Measurements from ENCODE around the gene GOLGA2.

Gene GOLGA2

DNA sequence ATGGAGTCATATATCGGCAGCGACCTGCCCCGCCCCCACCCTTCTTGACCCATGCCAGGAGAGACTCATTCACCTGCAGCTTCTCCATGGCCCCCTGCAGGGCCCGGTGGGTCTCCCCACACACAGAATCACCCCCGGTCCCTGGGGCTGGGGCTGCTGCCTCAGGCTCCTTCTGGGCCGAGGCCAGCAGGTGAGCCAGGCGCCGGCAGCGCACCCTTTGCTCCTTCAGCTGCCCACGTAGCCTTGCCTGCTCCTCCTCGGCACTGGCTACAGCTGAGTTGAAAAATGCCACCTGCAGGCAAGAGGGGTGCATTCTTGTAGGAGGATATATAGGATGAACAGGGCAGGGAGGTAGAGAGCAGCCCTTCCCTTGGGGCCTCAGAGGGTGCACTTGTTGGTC is 17.9 kb downstream of the GOLGA2 start:
- no peaks in the 10 kb centered on the region for H3K4me1 ChIP-seq (ENCODE audit: control insufficient read depth in 2 of 2, insufficient read depth in 2 of 2, low read length in 2 of 2)
- peaks cover 50 to 58% of the 10 kb centered on the region in 2 donors for H3K36me3 ChIP-seq (ENCODE audit: control insufficient read depth in 2 of 2, insufficient read depth in 2 of 2, low read length in 2 of 2)
- H3K4me3 ChIP-seq (ENCODE audit: low read length in 2 of 2): no peak overlapping the region
- H3K9ac ChIP-seq (ENCODE audit: low read depth in 1 of 2, low read length in 2 of 2): no peak overlapping the region
- H3K9me3 ChIP-seq (ENCODE audit: control insufficient read depth in 2 of 2, low read length in 2 of 2): no peaks in the 10 kb centered on the region
- no peak overlapping the region for H3K27ac ChIP-seq (ENCODE audit: low read depth in 2 of 2, low read length in 2 of 2)
- no peaks in the 10 kb centered on the region for H3K27me3 ChIP-seq (ENCODE audit: control insufficient read depth in 2 of 2, insufficient read depth in 2 of 2, low read length in 2 of 2)

DNA sequence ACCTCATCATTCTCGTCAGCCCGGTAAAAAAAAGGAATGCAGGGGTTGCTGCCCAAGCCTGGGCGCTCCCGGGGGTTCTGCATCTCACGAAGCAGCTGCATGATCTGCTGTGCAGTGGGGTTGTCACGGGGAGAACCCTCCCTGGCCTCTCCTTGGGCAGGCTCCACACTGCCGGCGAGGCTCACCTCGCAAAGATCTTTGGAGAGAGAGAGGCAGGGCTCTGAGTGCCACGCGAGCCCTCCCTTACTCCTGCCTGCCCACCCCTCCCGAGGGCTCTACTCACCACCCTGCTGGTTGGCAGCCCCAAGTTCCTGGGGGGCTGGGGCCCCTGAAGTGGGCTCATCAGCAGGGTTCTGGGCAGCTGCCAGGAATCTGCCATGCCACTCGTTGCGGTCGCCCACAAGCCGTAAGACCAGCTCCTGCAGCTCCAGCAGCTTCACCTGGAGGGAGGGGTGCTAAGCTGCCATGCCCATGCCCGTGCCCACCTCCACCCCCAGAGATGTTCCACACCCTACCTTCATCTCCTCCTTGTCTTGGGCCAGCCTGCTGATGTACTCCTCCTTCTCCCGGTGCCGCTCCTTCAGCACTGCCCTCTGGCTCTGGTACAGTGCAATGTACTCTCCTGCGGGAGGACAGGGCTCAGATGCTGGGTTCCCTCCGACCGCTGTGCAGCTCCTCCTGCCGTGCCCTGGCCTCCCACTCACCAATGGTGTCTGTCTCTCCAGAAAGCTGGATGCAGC is 18.6 kb downstream of the GOLGA2 start:
- peaks cover 44 to 52% of the 10 kb centered on the region in 2 donors for H3K36me3 ChIP-seq (ENCODE audit: control insufficient read depth in 2 of 2, insufficient read depth in 2 of 2, low read length in 2 of 2)
- no peaks in the 10 kb centered on the region for H3K4me1 ChIP-seq (ENCODE audit: control insufficient read depth in 2 of 2, insufficient read depth in 2 of 2, low read length in 2 of 2)
- no peaks in the 10 kb centered on the region for H3K27me3 ChIP-seq (ENCODE audit: control insufficient read depth in 2 of 2, insufficient read depth in 2 of 2, low read length in 2 of 2)
- H3K4me3 ChIP-seq (ENCODE audit: low read length in 2 of 2): no peak overlapping the region
- no peaks in the 10 kb centered on the region for H3K9me3 ChIP-seq (ENCODE audit: control insufficient read depth in 2 of 2, low read length in 2 of 2)
- no peak overlapping the region for H3K9ac ChIP-seq (ENCODE audit: low read depth in 1 of 2, low read length in 2 of 2)
- H3K27ac ChIP-seq (ENCODE audit: low read depth in 2 of 2, low read length in 2 of 2): no peak overlapping the region

DNA sequence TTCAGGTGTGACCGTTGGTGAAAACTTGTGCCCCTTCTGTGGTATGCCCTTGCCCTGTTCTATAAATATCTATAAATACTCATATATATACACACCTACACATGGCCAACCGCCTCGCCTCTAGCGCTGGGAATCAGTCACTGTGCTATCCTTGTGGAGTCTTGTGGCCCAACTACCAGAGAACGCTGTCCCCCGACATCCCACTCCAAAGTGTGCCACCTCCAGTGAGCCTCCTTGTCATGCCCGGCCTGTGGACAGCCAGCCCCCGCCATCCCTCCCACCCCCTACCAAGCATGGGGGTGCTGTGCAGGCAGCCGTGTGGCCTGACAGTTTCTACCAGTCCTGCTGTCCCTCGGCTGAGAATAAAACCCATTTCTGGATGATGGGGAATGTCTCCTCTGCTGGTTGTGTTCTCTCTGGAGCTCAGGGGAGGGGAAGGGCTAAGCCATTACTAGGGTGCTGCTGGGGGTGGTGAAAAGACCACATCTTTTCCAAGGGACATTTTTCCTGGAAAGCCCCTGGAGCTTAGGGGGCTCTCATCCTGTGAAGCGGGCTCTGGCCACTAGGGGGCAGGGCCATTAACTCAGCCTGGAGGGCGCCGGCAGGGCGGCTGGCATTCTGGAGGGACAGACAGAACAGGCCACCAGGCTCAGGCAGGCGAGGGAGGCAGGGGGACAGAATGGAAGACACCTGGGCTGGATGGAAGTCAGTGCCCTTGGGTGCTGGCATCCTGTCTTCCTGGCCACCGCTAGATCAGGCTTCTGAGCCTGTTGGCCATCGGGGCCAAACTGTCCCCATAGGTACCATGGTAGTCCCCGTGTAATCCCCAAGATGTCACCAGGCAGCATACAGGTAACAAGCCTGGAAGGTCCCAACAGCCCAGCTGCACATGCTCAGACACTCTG is 20.7 kb downstream of the GOLGA2 start:
- H3K9me3 ChIP-seq (ENCODE audit: control insufficient read depth in 2 of 2, low read length in 2 of 2): no peaks in the 10 kb centered on the region
- no peak overlapping the region for H3K27ac ChIP-seq (ENCODE audit: low read depth in 2 of 2, low read length in 2 of 2)
- no peaks in the 10 kb centered on the region for H3K27me3 ChIP-seq (ENCODE audit: control insufficient read depth in 2 of 2, insufficient read depth in 2 of 2, low read length in 2 of 2)
- no peak overlapping the region for H3K9ac ChIP-seq (ENCODE audit: low read depth in 1 of 2, low read length in 2 of 2)
- H3K36me3 ChIP-seq (ENCODE audit: control insufficient read depth in 2 of 2, insufficient read depth in 2 of 2, low read length in 2 of 2): peaks cover 29 to 30% of the 10 kb centered on the region in 2 donors
- peaks cover 5 to 6% of the 10 kb centered on the region in 2 donors for H3K4me1 ChIP-seq (ENCODE audit: control insufficient read depth in 2 of 2, insufficient read depth in 2 of 2, low read length in 2 of 2)
- H3K4me3 ChIP-seq (ENCODE audit: low read length in 2 of 2): no peak overlapping the region

DNA sequence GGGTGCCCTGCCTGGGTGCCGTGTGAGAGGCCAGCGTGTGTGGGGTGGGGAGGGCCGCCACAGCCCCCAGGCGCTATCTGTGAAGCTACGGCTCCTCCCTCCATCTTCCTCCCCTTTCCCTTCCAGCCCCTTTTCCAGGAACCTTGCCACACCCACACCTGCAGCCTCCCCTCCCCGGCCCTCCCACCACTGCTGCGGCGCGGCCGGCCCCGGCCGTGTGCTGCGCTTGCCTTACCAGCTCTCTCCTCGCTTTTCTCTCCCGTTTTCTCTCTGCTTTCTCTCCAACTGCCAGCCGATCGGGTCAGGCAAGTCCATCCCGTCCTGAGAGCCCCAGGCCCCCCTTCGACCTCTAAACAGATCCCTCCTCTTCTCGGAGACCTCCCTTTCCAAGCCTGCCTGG is 21.4 kb downstream of the GOLGA2 start:
- H3K27ac ChIP-seq (ENCODE audit: low read depth in 2 of 2, low read length in 2 of 2): no peak overlapping the region

DNA sequence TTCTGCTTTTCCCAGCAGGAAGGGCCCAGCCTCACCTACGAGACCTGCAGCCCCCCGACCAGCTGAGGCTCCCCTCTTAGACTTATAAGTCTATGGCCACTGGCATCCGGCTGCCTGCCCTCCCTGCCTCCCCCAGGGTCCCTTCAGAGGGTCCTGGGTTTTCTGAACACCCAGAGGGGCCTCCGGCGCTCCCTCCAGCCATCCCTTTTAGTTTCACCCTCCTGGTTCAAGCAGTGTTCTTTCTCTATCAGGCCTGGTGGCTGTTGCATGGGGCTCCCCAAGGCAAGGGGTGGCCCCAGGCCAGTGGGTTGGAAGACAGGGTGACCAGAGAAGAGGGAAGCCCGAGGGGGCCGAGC is 21.8 kb downstream of the GOLGA2 start:
- H3K4me1 ChIP-seq (ENCODE audit: control insufficient read depth in 2 of 2, insufficient read depth in 2 of 2, low read length in 2 of 2): peaks cover 6 to 9% of the 10 kb centered on the region in 2 donors
- peaks cover 18 to 19% of the 10 kb centered on the region in 2 donors for H3K36me3 ChIP-seq (ENCODE audit: control insufficient read depth in 2 of 2, insufficient read depth in 2 of 2, low read length in 2 of 2)
- H3K9me3 ChIP-seq (ENCODE audit: control insufficient read depth in 2 of 2, low read length in 2 of 2): no peaks in the 10 kb centered on the region
- no peaks in the 10 kb centered on the region for H3K27me3 ChIP-seq (ENCODE audit: control insufficient read depth in 2 of 2, insufficient read depth in 2 of 2, low read length in 2 of 2)
- H3K4me3 ChIP-seq (ENCODE audit: low read length in 2 of 2): no peak overlapping the region
- no peak overlapping the region for H3K27ac ChIP-seq (ENCODE audit: low read depth in 2 of 2, low read length in 2 of 2)
- H3K9ac ChIP-seq (ENCODE audit: low read depth in 1 of 2, low read length in 2 of 2): no peak overlapping the region

More for the DNA sequence above, 21.4 kb downstream of the GOLGA2 start:
- H3K4me3 ChIP-seq (ENCODE audit: low read length in 2 of 2): no peak overlapping the region
- peaks cover 21 to 23% of the 10 kb centered on the region in 2 donors for H3K36me3 ChIP-seq (ENCODE audit: control insufficient read depth in 2 of 2, insufficient read depth in 2 of 2, low read length in 2 of 2)
- H3K9me3 ChIP-seq (ENCODE audit: control insufficient read depth in 2 of 2, low read length in 2 of 2): no peaks in the 10 kb centered on the region
- no peaks in the 10 kb centered on the region for H3K27me3 ChIP-seq (ENCODE audit: control insufficient read depth in 2 of 2, insufficient read depth in 2 of 2, low read length in 2 of 2)
- H3K4me1 ChIP-seq (ENCODE audit: control insufficient read depth in 2 of 2, insufficient read depth in 2 of 2, low read length in 2 of 2): peaks cover 6 to 9% of the 10 kb centered on the region in 2 donors
- H3K9ac ChIP-seq (ENCODE audit: low read depth in 1 of 2, low read length in 2 of 2): no peak overlapping the region

DNA sequence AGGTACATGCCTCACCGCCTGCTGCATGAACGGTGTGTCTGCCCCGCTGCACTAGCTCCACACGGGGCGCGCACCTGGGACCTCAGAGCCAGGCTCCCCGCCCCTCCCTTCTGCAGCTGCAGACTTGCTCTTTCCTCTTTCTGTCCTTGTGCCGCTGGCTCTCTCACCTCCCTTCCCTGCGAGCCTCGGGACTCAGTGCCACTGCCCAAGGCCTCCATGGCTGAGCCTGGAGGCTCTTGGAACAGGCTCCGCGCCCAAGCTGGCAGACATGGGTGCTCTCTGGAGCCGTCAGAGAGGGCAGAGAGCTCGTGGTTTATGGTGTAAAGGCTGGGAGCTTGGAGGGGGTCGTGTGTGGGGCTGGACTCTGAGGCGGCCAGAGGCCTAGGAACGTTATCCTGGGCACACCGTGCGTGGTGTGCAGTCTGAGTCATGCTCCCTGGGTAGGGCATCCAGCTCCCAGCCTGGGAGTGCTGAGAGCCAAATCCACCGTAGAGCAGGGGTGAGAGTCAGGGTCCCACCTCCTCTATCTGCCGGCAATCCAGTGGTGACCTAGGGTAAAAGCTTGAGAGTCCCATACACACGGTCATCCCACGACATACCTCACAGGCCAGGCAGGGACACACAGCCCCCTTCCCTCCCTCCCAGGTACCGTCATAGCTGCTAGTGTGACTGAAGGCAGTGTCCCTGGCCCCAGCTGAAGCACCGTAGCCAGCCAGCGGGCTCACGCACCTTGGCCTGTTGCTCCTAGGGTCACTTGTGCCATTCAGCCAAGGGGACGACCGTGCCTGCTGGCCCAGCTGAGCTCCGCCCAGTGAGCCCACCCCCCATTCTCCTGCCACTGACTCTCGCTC is 22.4 kb downstream of the GOLGA2 start:
- Histone ChIP-seq H3K9me3 (ENCODE audit: control insufficient read depth in 2 of 2, low read length in 2 of 2) (no peaks in the 10 kb centered on the region), H3K27me3 (ENCODE audit: control insufficient read depth in 2 of 2, insufficient read depth in 2 of 2, low read length in 2 of 2) (no peaks in the 10 kb centered on the region), H3K36me3 (ENCODE audit: control insufficient read depth in 2 of 2, insufficient read depth in 2 of 2, low read length in 2 of 2) (peaks cover 14% of the 10 kb centered on the region in 2 donors), H3K27ac (ENCODE audit: low read depth in 2 of 2, low read length in 2 of 2) (no peak overlapping the region), H3K4me1 (ENCODE audit: control insufficient read depth in 2 of 2, insufficient read depth in 2 of 2, low read length in 2 of 2) (peaks cover 6 to 9% of the 10 kb centered on the region in 2 donors), H3K4me3 (ENCODE audit: low read length in 2 of 2) (no peak overlapping the region), H3K9ac (ENCODE audit: low read depth in 1 of 2, low read length in 2 of 2) (no peak overlapping the region)

DNA sequence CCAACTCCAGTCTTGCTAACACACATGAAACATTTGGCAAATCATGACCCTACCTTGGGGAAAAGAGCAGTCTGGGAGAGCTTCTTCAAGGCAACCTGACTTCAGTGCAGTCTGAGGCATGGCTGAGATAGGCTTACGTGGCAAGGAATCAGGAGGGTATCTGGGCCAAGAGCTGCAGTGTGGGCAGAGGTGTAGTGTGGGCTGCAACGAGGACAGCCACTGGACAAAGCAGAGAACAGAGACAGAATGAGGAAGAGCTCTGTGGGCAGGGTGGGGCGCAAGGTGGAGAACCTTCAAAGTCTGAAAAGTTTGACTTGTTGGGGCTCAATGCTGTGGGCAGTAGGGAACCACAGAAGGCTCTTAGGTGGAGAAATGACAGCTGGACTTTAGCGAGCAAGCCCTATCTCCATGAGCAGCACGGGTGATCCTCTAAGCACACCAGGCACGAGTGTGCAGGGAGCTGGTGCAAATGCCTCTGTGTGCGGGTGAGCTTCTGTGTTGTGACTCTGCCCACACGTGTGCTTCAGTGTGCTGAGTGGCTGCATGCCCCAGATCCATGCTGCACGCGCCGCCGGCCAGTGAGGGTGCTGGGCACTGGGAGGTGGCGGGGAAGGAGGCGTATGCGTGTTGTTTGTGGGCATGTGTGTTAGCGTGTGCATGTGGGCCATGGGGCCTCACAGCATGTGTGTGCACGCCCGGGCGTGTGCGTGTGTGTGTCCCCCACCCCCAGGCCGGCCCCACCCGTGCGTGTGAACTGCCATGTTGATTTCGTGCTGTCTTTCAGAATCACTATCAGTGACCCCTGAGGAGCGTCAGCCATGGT is 23.3 kb downstream of the GOLGA2 start:
- Histone ChIP-seq H3K27ac (ENCODE audit: low read depth in 2 of 2, low read length in 2 of 2) (no peak overlapping the region), H3K4me1 (ENCODE audit: control insufficient read depth in 2 of 2, insufficient read depth in 2 of 2, low read length in 2 of 2) (peaks cover 6 to 9% of the 10 kb centered on the region in 2 donors), H3K4me3 (ENCODE audit: low read length in 2 of 2) (no peak overlapping the region), H3K9me3 (ENCODE audit: control insufficient read depth in 2 of 2, low read length in 2 of 2) (no peaks in the 10 kb centered on the region), H3K36me3 (ENCODE audit: control insufficient read depth in 2 of 2, insufficient read depth in 2 of 2, low read length in 2 of 2) (peaks cover 5 to 6% of the 10 kb centered on the region in 2 donors), H3K9ac (ENCODE audit: low read depth in 1 of 2, low read length in 2 of 2) (no peak overlapping the region), H3K27me3 (ENCODE audit: control insufficient read depth in 2 of 2, insufficient read depth in 2 of 2, low read length in 2 of 2) (no peaks in the 10 kb centered on the region)

DNA sequence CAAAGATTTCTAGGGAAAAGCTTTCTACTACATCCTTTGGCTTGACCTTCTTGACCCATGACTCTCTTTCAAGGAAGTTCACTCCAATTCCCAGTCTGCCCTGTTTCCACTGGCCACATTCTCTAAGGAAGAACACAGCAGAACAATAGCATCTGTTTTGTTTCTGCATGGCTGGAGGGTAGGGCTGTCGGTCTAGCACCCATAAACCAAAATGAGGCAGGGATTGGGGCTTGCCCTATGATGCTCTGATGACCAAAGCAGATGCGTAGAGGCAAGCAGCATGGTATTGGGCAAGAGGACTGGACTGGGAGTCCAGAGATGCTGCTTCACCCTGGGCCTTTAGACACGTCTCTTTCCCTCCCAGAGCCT is 24.1 kb downstream of the GOLGA2 start:
- H3K9me3 ChIP-seq (ENCODE audit: control insufficient read depth in 2 of 2, low read length in 2 of 2): no peaks in the 10 kb centered on the region
- no peak overlapping the region for H3K4me3 ChIP-seq (ENCODE audit: low read length in 2 of 2)
- no peaks in the 10 kb centered on the region for H3K27me3 ChIP-seq (ENCODE audit: control insufficient read depth in 2 of 2, insufficient read depth in 2 of 2, low read length in 2 of 2)
- no peak overlapping the region for H3K9ac ChIP-seq (ENCODE audit: low read depth in 1 of 2, low read length in 2 of 2)
- peaks cover 0 to under 1% of the 10 kb centered on the region in 2 donors for H3K36me3 ChIP-seq (ENCODE audit: control insufficient read depth in 2 of 2, insufficient read depth in 2 of 2, low read length in 2 of 2)
- H3K4me1 ChIP-seq (ENCODE audit: control insufficient read depth in 2 of 2, insufficient read depth in 2 of 2, low read length in 2 of 2): peaks cover 6 to 9% of the 10 kb centered on the region in 2 donors
- no peak overlapping the region for H3K27ac ChIP-seq (ENCODE audit: low read depth in 2 of 2, low read length in 2 of 2)

Measured in mucosa of rectum (tissue), 2 donors.